OCI-LY7 (cell line): ENCODE measurements around the gene PPP3CA. TPM values are rescaled to one million over a fixed set of nuclear protein-coding genes. Genes with fewer than 3 reads are reported as not detected.

Experiments used
- BruUV-seq: library from RNA; stranded (reverse); fragments of 400-500 nt; replicated peaks from 2 replicates; lab custom pipeline; 2021; lab: Mats Ljungman, UMichigan
- CTCF ChIA-PET: fragments of 300-600 bp; sonication (Branson Sonifier 250); formaldehyde crosslinking; loops from one replicate; lab custom pipeline; 2022; ENCODE audit warnings: antibody characterized with exemption; ENCODE audit not compliant: unreplicated experiment; lab: Charles Lee
- POLR2A ChIA-PET: fragments of 300-600 bp; sonication (Branson Sonifier 250); formaldehyde crosslinking; loops from one replicate; lab custom pipeline; 2022; ENCODE audit warnings: antibody characterized with exemption; lab: Charles Lee
- DNase-seq: peaks from one replicate; pipeline ENCODE4 v3.0.0-alpha.2; 2015; ENCODE audit warnings: low spot score
- H2AFZ ChIP-seq: fragments of 200-600 bp; sonication (generic), shearing (Covaris generic); 2 replicates; pipeline ENCODE4 v1.6.1; 2014; ENCODE audit warnings: mild to moderate bottlenecking, antibody characterized with exemption, low read length, moderate library complexity
- H3K27ac ChIP-seq: fragments of 200-600 bp; sonication (generic); 2 replicates; pipeline ENCODE4 v1.5.1; 2014; ENCODE audit warnings: mixed run types, low read depth, mild to moderate bottlenecking, moderate library complexity, low read length, inconsistent platforms; ENCODE audit not compliant: poor library complexity, severe bottlenecking
- H3K36me3 ChIP-seq: fragments of 200-600 bp; sonication (generic); 2 replicates; pipeline ENCODE4 v1.6.1; 2014; ENCODE audit warnings: mild to moderate bottlenecking, antibody characterized with exemption, low read length, moderate library complexity, mixed read lengths; ENCODE audit not compliant: insufficient read depth
- H3K4me1 ChIP-seq: fragments of 200-600 bp; sonication (generic); 2 replicates; pipeline ENCODE4 v1.5.1; 2014; ENCODE audit warnings: mild to moderate bottlenecking, low read length; ENCODE audit not compliant: insufficient read depth, poor library complexity, severe bottlenecking
- H3K4me2 ChIP-seq: fragments of 200-600 bp; sonication (generic); 2 replicates; pipeline ENCODE4 v1.6.1; 2014; ENCODE audit warnings: mild to moderate bottlenecking, low read length
- H3K4me3 ChIP-seq: fragments of 200-600 bp; sonication (generic); 2 replicates; pipeline ENCODE4 v1.5.1; 2014; ENCODE audit warnings: mild to moderate bottlenecking, low read depth, low read length; ENCODE audit not compliant: poor library complexity, severe bottlenecking
- H3K79me2 ChIP-seq: fragments of 200-600 bp; sonication (generic); 2 replicates; pipeline ENCODE4 v1.6.1; 2016; ENCODE audit warnings: low read depth, mild to moderate bottlenecking, low read length, moderate library complexity, mixed read lengths; ENCODE audit not compliant: insufficient read depth
- H3K9me2 ChIP-seq: fragments of 200-600 bp; sonication (generic); 2 replicates; pipeline ENCODE4 v1.6.1; 2016; ENCODE audit warnings: mild to moderate bottlenecking, low read length, mixed read lengths; ENCODE audit not compliant: insufficient read depth
- H3K9me3 ChIP-seq: fragments of 200-600 bp; sonication (generic); 2 replicates; pipeline ENCODE4 v1.6.1; 2014; ENCODE audit warnings: mild to moderate bottlenecking, mixed run types, low read length, mixed read lengths
- H4K20me1 ChIP-seq: fragments of 200-600 bp; sonication (generic); 2 replicates; pipeline ENCODE4 v1.6.1; 2014; ENCODE audit warnings: mild to moderate bottlenecking, antibody characterized with exemption, low read length, moderate library complexity, mixed read lengths; ENCODE audit not compliant: insufficient read depth
- CTCF ChIP-seq: fragments of 200-600 bp; sonication (generic); conservative IDR thresholded peaks from 2 replicates; pipeline ENCODE4 v1.5.1; 2014; ENCODE audit warnings: mild to moderate bottlenecking, antibody characterized with exemption, low read length, moderate library complexity, mixed read lengths
- EZH2phosphoT487 ChIP-seq: fragments of 200-600 bp; sonication (generic); IDR thresholded peaks from 2 replicates; pipeline ENCODE4 v1.6.1; 2018; ENCODE audit warnings: low read depth, borderline replicate concordance, mild to moderate bottlenecking, mixed run types, antibody characterized with exemption, low read length, moderate library complexity, mixed read lengths
- intact Hi-C: fragments of 100-400 bp; cut with micrococcal nuclease; formaldehyde crosslinking; loops from one replicate; pipeline ENCODE4 v1.10.0; 2022; ENCODE audit not compliant: unreplicated experiment
- total RNA-seq, 2 experiments: library from RNA; depleted of rRNA in 1 of 2; stranded (reverse); fragments of >200 nt in 1 of 2; shearing (Covaris generic) in 1 of 2; gene quantifications; 2 replicates each; pipeline ENCODE4 v1.2.3, GENCODE V29; 2014 to 2022

PPP3CA gene
- total RNA-seq, 2 experiments from 2014 or later, result 9.2 to 13.6 TPM

DNA sequence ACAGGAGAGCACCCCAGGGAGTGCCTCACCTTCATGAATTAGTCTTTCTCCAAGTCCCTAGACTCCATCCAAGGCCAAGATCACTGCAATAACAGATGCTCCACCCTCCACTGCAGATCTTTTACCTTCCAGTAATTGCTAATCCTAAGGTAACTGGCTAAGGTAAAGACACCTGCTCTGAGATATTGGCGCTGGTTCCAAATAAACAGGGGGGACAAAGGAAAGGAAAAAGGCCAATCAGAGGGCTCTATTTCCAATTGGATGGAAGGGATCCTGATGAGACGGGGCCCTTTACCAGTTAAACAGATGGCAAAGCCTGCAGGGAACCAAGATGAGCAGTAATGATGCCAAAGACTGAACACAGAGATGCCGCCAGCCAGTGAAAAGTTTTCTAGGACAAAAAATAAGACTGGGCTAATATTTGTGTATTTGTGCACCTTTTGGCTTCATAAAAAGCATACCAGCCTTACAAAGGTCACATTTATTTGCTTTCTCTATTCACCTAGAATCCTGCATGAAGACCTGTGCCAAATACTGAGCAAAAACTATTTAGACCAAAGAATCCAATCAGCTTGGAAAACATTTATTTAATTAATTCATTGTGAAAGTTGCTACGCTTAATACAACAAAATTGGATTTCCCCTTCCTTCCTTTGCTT is 148.5 kb downstream of the PPP3CA start:
- CTCF ChIA-PET, result no interaction called here
- H4K20me1 ChIP-seq, result peaks cover 8% of the 10 kb centered on the region
- H3K27ac ChIP-seq, result no peak overlapping the region
- no TSS peak for BruUV-seq
- H3K4me2 ChIP-seq, result no peak overlapping the region
- POLR2A ChIA-PET, result no interaction called here
- intact Hi-C loops, result no loop called here
- no peaks in the 10 kb centered on the region for H3K79me2 ChIP-seq
- H3K9me2 ChIP-seq, result no peaks in the 10 kb centered on the region
- no peak overlapping the region for H3K4me3 ChIP-seq
- no peaks in the 10 kb centered on the region for H3K9me3 ChIP-seq
- no peak overlapping the region for H2AFZ ChIP-seq
- H3K36me3 ChIP-seq, result no peaks in the 10 kb centered on the region
- TF ChIP-seq CTCF, result no peak
- no peak for TF ChIP-seq EZH2phosphoT487
- H3K4me1 ChIP-seq, result no peaks in the 10 kb centered on the region
- DNase-seq, result no peak

DNA sequence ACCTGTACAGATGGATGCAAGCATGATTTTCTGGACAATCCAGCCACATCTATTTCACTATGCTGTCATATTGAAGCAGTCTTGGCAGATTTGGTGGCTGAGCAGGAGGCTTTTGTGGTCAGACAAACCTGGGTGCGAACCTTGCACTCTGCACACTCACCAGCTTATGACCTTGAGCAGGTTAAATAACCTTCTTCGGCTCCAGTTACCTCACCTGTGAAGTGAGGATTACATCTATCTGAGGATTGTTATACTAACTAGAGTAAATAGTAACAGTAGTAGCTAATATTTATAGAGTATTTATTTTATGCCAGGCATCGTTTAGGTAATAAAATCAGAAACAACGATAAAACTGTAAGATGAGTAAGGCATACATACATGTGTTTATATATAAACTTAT is 150.0 kb downstream of the PPP3CA start:
- CTCF ChIA-PET, result no interaction called here
- no peaks in the 10 kb centered on the region for H3K79me2 ChIP-seq
- peaks cover 8% of the 10 kb centered on the region for H4K20me1 ChIP-seq

More for the DNA sequence above, 150.0 kb downstream of the PPP3CA start:
- intact Hi-C loops, result no loop called here
- H2AFZ ChIP-seq, result no peak overlapping the region
- no peak overlapping the region for H3K4me2 ChIP-seq
- H3K4me1 ChIP-seq, result no peaks in the 10 kb centered on the region
- no TSS peak for BruUV-seq
- H3K36me3 ChIP-seq, result no peaks in the 10 kb centered on the region
- TF ChIP-seq EZH2phosphoT487 (no peak), CTCF (no peak)
- H3K9me3 ChIP-seq, result no peaks in the 10 kb centered on the region
- H3K4me3 ChIP-seq, result no peak overlapping the region
- DNase-seq, result no peak
- no peak overlapping the region for H3K27ac ChIP-seq
- no peaks in the 10 kb centered on the region for H3K9me2 ChIP-seq
- POLR2A ChIA-PET, result interaction anchor here (0.8 kb wide), 1 partner anchor 82 kb away, joined by 3 read pairs; no protein-coding TSS in a partner anchor
